Measurements from ENCODE around the gene MSTN.
"Not testable (repeated sequence)": the region's sequence is repeated elsewhere in the genome, so short reads cannot be mapped to it uniquely, and the experiment has no call there.

DNA sequence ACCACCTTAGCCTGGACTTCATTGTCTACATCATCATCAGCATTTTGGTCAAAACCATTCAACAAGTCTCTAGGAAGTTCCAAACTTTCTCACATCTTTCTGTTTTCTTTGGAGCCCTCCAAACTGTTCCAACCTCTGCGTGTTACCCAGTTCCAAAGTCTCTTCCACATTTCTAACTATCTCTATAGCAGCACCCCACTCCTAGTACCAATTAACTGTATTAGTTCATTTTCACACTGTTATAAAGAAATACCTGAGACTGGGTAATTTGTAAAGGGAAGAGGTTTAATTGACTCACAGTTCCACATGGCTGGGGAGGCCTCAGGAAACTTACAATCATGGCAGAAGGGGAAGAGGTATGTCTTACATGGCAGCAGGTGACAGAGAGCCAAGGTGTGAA lies 46.6 kb downstream of the MSTN start:
- TF ChIP-seq, protein P1, sequence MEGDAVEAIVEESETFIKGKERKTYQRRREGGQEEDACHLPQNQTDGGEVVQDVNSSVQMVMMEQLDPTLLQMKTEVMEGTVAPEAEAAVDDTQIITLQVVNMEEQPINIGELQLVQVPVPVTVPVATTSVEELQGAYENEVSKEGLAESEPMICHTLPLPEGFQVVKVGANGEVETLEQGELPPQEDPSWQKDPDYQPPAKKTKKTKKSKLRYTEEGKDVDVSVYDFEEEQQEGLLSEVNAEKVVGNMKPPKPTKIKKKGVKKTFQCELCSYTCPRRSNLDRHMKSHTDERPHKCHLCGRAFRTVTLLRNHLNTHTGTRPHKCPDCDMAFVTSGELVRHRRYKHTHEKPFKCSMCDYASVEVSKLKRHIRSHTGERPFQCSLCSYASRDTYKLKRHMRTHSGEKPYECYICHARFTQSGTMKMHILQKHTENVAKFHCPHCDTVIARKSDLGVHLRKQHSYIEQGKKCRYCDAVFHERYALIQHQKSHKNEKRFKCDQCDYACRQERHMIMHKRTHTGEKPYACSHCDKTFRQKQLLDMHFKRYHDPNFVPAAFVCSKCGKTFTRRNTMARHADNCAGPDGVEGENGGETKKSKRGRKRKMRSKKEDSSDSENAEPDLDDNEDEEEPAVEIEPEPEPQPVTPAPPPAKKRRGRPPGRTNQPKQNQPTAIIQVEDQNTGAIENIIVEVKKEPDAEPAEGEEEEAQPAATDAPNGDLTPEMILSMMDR (IDR thresholded peaks at IDR 0.05), result not testable (repeated sequence)
- not testable (repeated sequence) for TF ChIP-seq POLR2A (IDR thresholded peaks at IDR 0.05)
